GM12878 (cell line): ENCODE data around the gene TXNRD1. TPM values are rescaled to one million over a fixed set of nuclear protein-coding genes. Genes with fewer than 3 reads are reported as not detected.

Source experiments
- DPF2 ChIP-seq: fragments of 450-650 bp; IDR thresholded peaks from 2 replicates; pipeline ENCODE4 v1.6.1; 2017; ENCODE audit warnings: mild to moderate bottlenecking
- E2F4 ChIP-seq: IDR thresholded peaks from 2 replicates; pipeline ENCODE4 v1.6.1; 2012; ENCODE audit warnings: low read depth, low read length, improper control_type of control experiment
- HDAC2 ChIP-seq: fragments of 200-600 bp; sonication (generic); IDR thresholded peaks from 2 replicates; pipeline ENCODE4 v1.6.1; 2017
- NR2C1 ChIP-seq: fragments of 450-650 bp; IDR thresholded peaks from 2 replicates; pipeline ENCODE4 v1.6.1; 2017; ENCODE audit warnings: antibody characterized with exemption, mild to moderate bottlenecking, moderate library complexity
- TCF7 ChIP-seq: IDR thresholded peaks from 2 replicates; pipeline ENCODE4 v1.6.1; 2014; ENCODE audit warnings: antibody characterized with exemption, borderline replicate concordance
- ZNF217 ChIP-seq: fragments of 450-650 bp; IDR thresholded peaks from 2 replicates; pipeline ENCODE4 v1.6.1; 2017; ENCODE audit warnings: antibody characterized with exemption, mild to moderate bottlenecking
- polyA plus RNA-seq, 11 experiments: library from polyadenylated mRNA; depleted of rRNA in 4 of 11; unstranded in 6 of 11; stranded (reverse) in 5 of 11; fragments of >200 nt; fragmentation: Nextera tagmentation in 4 of 11; fragmentation: Illumina TruSeq in 1 of 11; extraction: Ambion mirVana in 4 of 11; extraction: Trizol in 1 of 11; gene quantifications; 1 replicate in 1 of 11; 2 replicates in 10 of 11; pipeline versions ENCODE4 v1.2.1 to v1.2.3, GENCODE V29; 2011 to 2016; ENCODE audit warnings: inconsistent platforms in 2 of 11, missing spikeins in 2 of 11, low read depth in 1 of 11
- total RNA-seq, 4 experiments: library from RNA; depleted of rRNA in 3 of 4; stranded (reverse); fragments of >200 nt in 3 of 4; fragmentation: Illumina TruSeq in 1 of 4; extraction: Trizol in 1 of 4; gene quantifications; 2 replicates each; pipeline versions ENCODE4 v1.2.1 to v1.2.3, GENCODE V29; 2013 to 2021
- TF ChIP-seq, protein P1 (sequence below): fragments of 450-650 bp; formaldehyde crosslinking; IDR thresholded peaks from 2 replicates; pipeline ENCODE4 v1.4.0; 2020; ENCODE audit warnings: mild to moderate bottlenecking, moderate library complexity
- TF ChIP-seq, protein P2 (sequence below): fragments of 450-650 bp; formaldehyde crosslinking; IDR thresholded peaks from 2 replicates; pipeline ENCODE4 v1.5.0; 2022; ENCODE audit warnings: mild to moderate bottlenecking, missing genetic modification characterization
- TF ChIP-seq, protein P3 (sequence below): fragments of 450-650 bp; IDR thresholded peaks from 2 replicates; pipeline ENCODE4 v1.6.1; 2016; ENCODE audit warnings: mild to moderate bottlenecking

Gene TXNRD1
- total and polyA plus RNA-seq, 10 of the 15 experiments (the other 5 are each of a cell fraction or from before 2014, with no cell fraction given) = 52.6 to 84.6 (median 67.8) TPM

GRCh38 chr12:104183443-104183842 lies 32.1 kb upstream of the TXNRD1 start (continued):
- TF ChIP-seq, protein P1, sequence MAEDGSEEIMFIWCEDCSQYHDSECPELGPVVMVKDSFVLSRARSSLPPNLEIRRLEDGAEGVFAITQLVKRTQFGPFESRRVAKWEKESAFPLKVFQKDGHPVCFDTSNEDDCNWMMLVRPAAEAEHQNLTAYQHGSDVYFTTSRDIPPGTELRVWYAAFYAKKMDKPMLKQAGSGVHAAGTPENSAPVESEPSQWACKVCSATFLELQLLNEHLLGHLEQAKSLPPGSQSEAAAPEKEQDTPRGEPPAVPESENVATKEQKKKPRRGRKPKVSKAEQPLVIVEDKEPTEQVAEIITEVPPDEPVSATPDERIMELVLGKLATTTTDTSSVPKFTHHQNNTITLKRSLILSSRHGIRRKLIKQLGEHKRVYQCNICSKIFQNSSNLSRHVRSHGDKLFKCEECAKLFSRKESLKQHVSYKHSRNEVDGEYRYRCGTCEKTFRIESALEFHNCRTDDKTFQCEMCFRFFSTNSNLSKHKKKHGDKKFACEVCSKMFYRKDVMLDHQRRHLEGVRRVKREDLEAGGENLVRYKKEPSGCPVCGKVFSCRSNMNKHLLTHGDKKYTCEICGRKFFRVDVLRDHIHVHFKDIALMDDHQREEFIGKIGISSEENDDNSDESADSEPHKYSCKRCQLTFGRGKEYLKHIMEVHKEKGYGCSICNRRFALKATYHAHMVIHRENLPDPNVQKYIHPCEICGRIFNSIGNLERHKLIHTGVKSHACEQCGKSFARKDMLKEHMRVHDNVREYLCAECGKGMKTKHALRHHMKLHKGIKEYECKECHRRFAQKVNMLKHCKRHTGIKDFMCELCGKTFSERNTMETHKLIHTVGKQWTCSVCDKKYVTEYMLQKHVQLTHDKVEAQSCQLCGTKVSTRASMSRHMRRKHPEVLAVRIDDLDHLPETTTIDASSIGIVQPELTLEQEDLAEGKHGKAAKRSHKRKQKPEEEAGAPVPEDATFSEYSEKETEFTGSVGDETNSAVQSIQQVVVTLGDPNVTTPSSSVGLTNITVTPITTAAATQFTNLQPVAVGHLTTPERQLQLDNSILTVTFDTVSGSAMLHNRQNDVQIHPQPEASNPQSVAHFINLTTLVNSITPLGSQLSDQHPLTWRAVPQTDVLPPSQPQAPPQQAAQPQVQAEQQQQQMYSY (CRISPR knock-in tag) = no peak
- TF ChIP-seq, protein P2, sequence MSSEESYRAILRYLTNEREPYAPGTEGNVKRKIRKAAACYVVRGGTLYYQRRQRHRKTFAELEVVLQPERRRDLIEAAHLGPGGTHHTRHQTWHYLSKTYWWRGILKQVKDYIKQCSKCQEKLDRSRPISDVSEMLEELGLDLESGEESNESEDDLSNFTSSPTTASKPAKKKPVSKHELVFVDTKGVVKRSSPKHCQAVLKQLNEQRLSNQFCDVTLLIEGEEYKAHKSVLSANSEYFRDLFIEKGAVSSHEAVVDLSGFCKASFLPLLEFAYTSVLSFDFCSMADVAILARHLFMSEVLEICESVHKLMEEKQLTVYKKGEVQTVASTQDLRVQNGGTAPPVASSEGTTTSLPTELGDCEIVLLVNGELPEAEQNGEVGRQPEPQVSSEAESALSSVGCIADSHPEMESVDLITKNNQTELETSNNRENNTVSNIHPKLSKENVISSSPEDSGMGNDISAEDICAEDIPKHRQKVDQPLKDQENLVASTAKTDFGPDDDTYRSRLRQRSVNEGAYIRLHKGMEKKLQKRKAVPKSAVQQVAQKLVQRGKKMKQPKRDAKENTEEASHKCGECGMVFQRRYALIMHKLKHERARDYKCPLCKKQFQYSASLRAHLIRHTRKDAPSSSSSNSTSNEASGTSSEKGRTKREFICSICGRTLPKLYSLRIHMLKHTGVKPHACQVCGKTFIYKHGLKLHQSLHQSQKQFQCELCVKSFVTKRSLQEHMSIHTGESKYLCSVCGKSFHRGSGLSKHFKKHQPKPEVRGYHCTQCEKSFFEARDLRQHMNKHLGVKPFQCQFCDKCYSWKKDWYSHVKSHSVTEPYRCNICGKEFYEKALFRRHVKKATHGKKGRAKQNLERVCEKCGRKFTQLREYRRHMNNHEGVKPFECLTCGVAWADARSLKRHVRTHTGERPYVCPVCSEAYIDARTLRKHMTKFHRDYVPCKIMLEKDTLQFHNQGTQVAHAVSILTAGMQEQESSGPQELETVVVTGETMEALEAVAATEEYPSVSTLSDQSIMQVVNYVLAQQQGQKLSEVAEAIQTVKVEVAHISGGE (CRISPR knock-in tag) = no peak
- TF ChIP-seq TCF7 = no peak
- TF ChIP-seq E2F4 = no peak
- TF ChIP-seq DPF2 = no peak
- TF ChIP-seq, protein P3, sequence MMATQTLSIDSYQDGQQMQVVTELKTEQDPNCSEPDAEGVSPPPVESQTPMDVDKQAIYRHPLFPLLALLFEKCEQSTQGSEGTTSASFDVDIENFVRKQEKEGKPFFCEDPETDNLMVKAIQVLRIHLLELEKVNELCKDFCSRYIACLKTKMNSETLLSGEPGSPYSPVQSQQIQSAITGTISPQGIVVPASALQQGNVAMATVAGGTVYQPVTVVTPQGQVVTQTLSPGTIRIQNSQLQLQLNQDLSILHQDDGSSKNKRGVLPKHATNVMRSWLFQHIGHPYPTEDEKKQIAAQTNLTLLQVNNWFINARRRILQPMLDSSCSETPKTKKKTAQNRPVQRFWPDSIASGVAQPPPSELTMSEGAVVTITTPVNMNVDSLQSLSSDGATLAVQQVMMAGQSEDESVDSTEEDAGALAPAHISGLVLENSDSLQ = no peak
- no peak for TF ChIP-seq HDAC2
- TF ChIP-seq ZNF217 = no peak
- TF ChIP-seq NR2C1 = no peak
- TF ChIP-seq, all 136 proteins: peak for 0
